K562 (cell line): Measurements from ENCODE around the gene CENPX. TPM values are rescaled to one million over a fixed set of nuclear protein-coding genes. Genes with fewer than 3 reads are reported as not detected.

Experiments used
- ATAC-seq: fragments of 200-7000 bp; cut with Tn5 transposase; 3 replicates; pipeline ENCODE4 v1.9.1; 2020; ENCODE audit warnings: moderate library complexity
- BruUV-seq: library from RNA; stranded (reverse); fragments of 400-500 nt; replicated peaks from 2 replicates; lab custom pipeline; 2021; lab: Mats Ljungman, UMichigan
- CTCF ChIA-PET: fragments of 300-600 bp; formaldehyde crosslinking; extraction: SDS; loops from one replicate; lab custom pipeline; 2021; ENCODE audit warnings: low intra/inter-chr PET ratio; lab: Yijun Ruan, JAX
- POLR2A ChIA-PET: fragments of 300-600, 350-650 bp; sonication (Branson Sonifier 250); formaldehyde crosslinking; extraction: SDS; loops from one replicate; lab custom pipeline; 2021; ENCODE audit warnings: antibody characterized with exemption, inconsistent platforms; lab: Yijun Ruan, JAX
- DNase-seq, 4 experiments: peaks; one replicate each; pipeline versions ENCODE4 v3.0.0 to v3.0.0-alpha.2; 2011 to 2018; ENCODE audit warnings: low spot score in 3 of 4, mixed read lengths in 3 of 4; ENCODE audit errors: extremely low read depth in 1 of 4
- FAIRE-seq: peaks from 2 replicates; lab custom pipeline; 2011; peaks lifted over from hg19 to GRCh38; lab: Jason Lieb, UNC
- H2AFZ ChIP-seq: 2 replicates; pipeline ENCODE4 v1.6.0; 2011; ENCODE audit warnings: low read depth, low read length, control low read depth, inconsistent platforms
- H3K27ac ChIP-seq: fragments of 200-600 bp; 3 replicates; pipeline ENCODE4 v1.8.0; 2011; ENCODE audit warnings: low read depth, mild to moderate bottlenecking, control low read depth, inconsistent platforms, low read length, moderate library complexity, mixed read lengths; ENCODE audit errors: extremely low read depth
- H3K27me3 ChIP-seq, 2 experiments: fragments of 300-600 bp in 1 of 2; 2 replicates in 1 of 2; 3 replicates in 1 of 2; pipeline versions ENCODE4 v1.6.0 to v1.8.0; 2011; ENCODE audit warnings: inconsistent platforms in 2 of 2, low read length in 2 of 2, mild to moderate bottlenecking in 1 of 2, mixed read lengths in 1 of 2, moderate library complexity in 1 of 2; ENCODE audit not compliant: control insufficient read depth in 2 of 2, insufficient read depth in 2 of 2
- H3K36me3 ChIP-seq: fragments of 300-600 bp; 3 replicates; pipeline ENCODE4 v1.8.0; 2011; ENCODE audit warnings: mild to moderate bottlenecking, low read length, inconsistent platforms; ENCODE audit not compliant: control insufficient read depth, insufficient read depth
- H3K4me1 ChIP-seq, 2 experiments: fragments of 200-600 bp in 1 of 2; replicated peaks in 1 of 2; 2 replicates in 1 of 2; 3 replicates in 1 of 2; pipeline versions ENCODE4 v1.5.1 to v1.8.0; 2011; ENCODE audit warnings: inconsistent platforms in 2 of 2, low read length in 2 of 2, mild to moderate bottlenecking in 1 of 2, mixed read lengths in 1 of 2, moderate library complexity in 1 of 2; ENCODE audit not compliant: control insufficient read depth in 2 of 2, insufficient read depth in 2 of 2
- H3K4me2 ChIP-seq: 2 replicates; pipeline ENCODE4 v1.6.1; 2011; ENCODE audit warnings: low read length, control low read depth, inconsistent platforms, mixed read lengths; ENCODE audit not compliant: insufficient read depth
- H3K4me3 ChIP-seq: fragments of 200-600 bp; sonication (generic), shearing (Covaris generic); 2 replicates; pipeline ENCODE4 v1.5.1; 2016; ENCODE audit warnings: control low read depth, inconsistent platforms
- H3K79me2 ChIP-seq: fragments of 200-600 bp; 3 replicates; pipeline ENCODE4 v1.8.0; 2011; ENCODE audit warnings: low read length, inconsistent platforms; ENCODE audit not compliant: control insufficient read depth, insufficient read depth
- H3K9ac ChIP-seq, 2 experiments: 2 replicates each; pipeline versions ENCODE4 v1.6.0 to v1.6.1; 2011; ENCODE audit warnings: low read depth in 2 of 2, low read length in 2 of 2, control low read depth in 1 of 2, inconsistent platforms in 1 of 2, mild to moderate bottlenecking in 1 of 2, mixed read lengths in 1 of 2; ENCODE audit not compliant: insufficient read depth in 1 of 2
- H3K9me1 ChIP-seq: one replicate; pipeline ENCODE4 v1.6.0; 2011; ENCODE audit warnings: inconsistent platforms, mild to moderate bottlenecking, low read length, moderate library complexity; ENCODE audit not compliant: control insufficient read depth, insufficient read depth
- H3K9me3 ChIP-seq: replicated peaks from 2 replicates; pipeline ENCODE4 v1.5.1; 2011; ENCODE audit warnings: low read depth, low read length, inconsistent platforms; ENCODE audit not compliant: control insufficient read depth, insufficient read depth
- H4K20me1 ChIP-seq: replicated peaks from 2 replicates; pipeline ENCODE4 v1.6.1; 2011; ENCODE audit warnings: low read length, inconsistent platforms, mixed read lengths; ENCODE audit not compliant: control insufficient read depth, insufficient read depth
- HDAC8 ChIP-seq: fragments of 450-650 bp; IDR thresholded peaks from 2 replicates; pipeline ENCODE4 v1.6.1; 2016; ENCODE audit warnings: mild to moderate bottlenecking, missing genetic modification characterization, moderate library complexity, missing compliant biosample characterization
- HOXB6 ChIP-seq: fragments of 250-450 bp; sonication (Bioruptor Pico); IDR thresholded peaks from 2 replicates; pipeline ENCODE4 v1.5.1; 2022; ENCODE audit warnings: mild to moderate bottlenecking, borderline replicate concordance
- NR2F6 ChIP-seq: fragments of 450-650 bp; formaldehyde crosslinking; IDR thresholded peaks from 2 replicates; pipeline ENCODE4 v1.4.0; 2020; ENCODE audit warnings: mild to moderate bottlenecking
- ZNF76 ChIP-seq: fragments of 250-450 bp; sonication (Bioruptor Pico); IDR thresholded peaks from 2 replicates; pipeline ENCODE4 v1.4.0; 2020; ENCODE audit warnings: mild to moderate bottlenecking, moderate library complexity, borderline replicate concordance
- WGBS: fragments of 100-300 bp; shearing (Covaris generic); methylation state at CpG from one replicate; pipeline ENCODE4 v1.1.6; 2016; ENCODE audit warnings: low coverage, mixed read lengths; ENCODE audit not compliant: insufficient coverage; ENCODE audit errors: missing lambda C conversion rate; 5-methylcytosine and 5-hydroxymethylcytosine counted together
- in situ Hi-C: fragments of 300-500 bp; cut with MboI; formaldehyde crosslinking; loops from 4 replicates; pipeline ENCODE4 v1.15.0; 2018; ENCODE audit warnings: inconsistent platforms, mixed read lengths
- intact Hi-C: fragments of 100-400 bp; cut with micrococcal nuclease; formaldehyde crosslinking; loops from 2 replicates; pipeline ENCODE4 v1.14.2; 2022
- polyA plus RNA-seq, 8 experiments: library from polyadenylated mRNA; depleted of rRNA in 4 of 8; stranded (reverse) in 5 of 8; unstranded in 3 of 8; fragments of >200 nt; fragmentation: Nextera tagmentation in 2 of 8; fragmentation: Illumina TruSeq in 1 of 8; extraction: Ambion mirVana in 2 of 8; extraction: Trizol in 1 of 8; gene quantifications; 2 replicates each; pipeline versions ENCODE4 v1.2.1 to v1.2.3, GENCODE V29; 2011 to 2014; ENCODE audit warnings: inconsistent platforms in 1 of 8, missing spikeins in 1 of 8
- total RNA-seq, 7 experiments: library from RNA; depleted of rRNA in 6 of 7; stranded (reverse); fragments of >200 nt in 6 of 7; fragmentation: Illumina TruSeq in 2 of 7; extraction: Trizol in 2 of 7; gene quantifications; 2 replicates each; pipeline versions ENCODE4 v1.2.1 to v1.2.3, GENCODE V29; 2011 to 2021; ENCODE audit warnings: low replicate concordance in 1 of 7
- TF ChIP-seq, protein P1 (sequence below): fragments of 250-450 bp; sonication (Bioruptor Pico); IDR thresholded peaks from 2 replicates; pipeline ENCODE4 v1.4.0; 2020; ENCODE audit warnings: mild to moderate bottlenecking, moderate library complexity

The CENPX gene
- total and polyA plus RNA-seq, 9 of the 15 experiments (the other 6 are each of a cell fraction or from before 2014, with no cell fraction given), result 32.7 to 352 (median 127) TPM

DNA sequence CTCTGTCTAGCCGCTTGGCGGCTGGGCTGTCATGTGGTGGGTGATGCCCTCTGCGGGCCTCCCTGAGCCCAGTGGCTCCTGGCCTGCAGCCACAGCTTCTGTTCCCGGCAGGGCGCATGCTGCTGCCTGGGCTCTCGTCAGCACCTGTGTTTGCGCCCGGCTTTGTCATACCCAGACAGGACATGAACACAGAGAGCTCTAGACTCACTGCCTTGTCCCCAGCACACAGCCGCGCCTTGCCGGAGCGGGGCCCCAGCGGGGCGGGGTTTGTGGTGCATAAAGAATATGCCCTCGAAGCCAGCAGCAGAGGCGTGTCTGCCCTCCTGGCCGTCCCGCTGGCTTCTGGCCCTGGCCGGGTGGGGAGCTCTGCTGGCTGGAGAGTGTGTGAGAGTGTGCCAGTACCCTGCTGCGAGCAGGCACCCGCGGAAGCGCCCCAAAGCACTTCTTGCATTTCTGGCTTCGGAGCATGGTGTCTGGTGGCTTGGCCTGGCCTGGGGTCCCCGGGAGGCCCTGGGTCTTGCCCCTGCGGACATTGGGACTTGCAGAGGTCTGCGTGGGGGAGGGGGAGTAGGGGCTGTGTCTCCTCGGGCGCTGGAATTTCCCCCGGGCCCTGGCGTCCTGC is 30.9 kb downstream of the CENPX start:
- H3K4me3 ChIP-seq, result no peak overlapping the region
- CTCF ChIA-PET, result no interaction called here
- intact Hi-C loops (no loop called here), in situ Hi-C loops (no loop called here)
- H4K20me1 ChIP-seq, result no peaks in the 10 kb centered on the region
- DNase-seq, result no peak
- no peak overlapping the region for H2AFZ ChIP-seq
- POLR2A ChIA-PET, result no interaction called here
- no peak for ATAC-seq
- H3K4me1 ChIP-seq, result peaks cover 0 to 57% of the 10 kb centered on the region in 2 experiments; a peak in 2 of 5 replicates
- FAIRE-seq, result no peak
- no peaks in the 10 kb centered on the region for H3K27me3 ChIP-seq
- H3K4me2 ChIP-seq, result no peak overlapping the region
- H3K9ac ChIP-seq, result peak overlapping the region in 1 of 2 experiments; percentile 79; a peak in 1 of 4 replicates
- no TSS peak for BruUV-seq
- no peak for TF ChIP-seq HDAC8 (tag)
- H3K36me3 ChIP-seq, result peaks cover 6% of the 10 kb centered on the region; the same call in 1 of the 3 replicates
- WGBS, result 88% methylated on average over 30 of the region's 31 CpGs
- no peaks in the 10 kb centered on the region for H3K79me2 ChIP-seq
- H3K9me3 ChIP-seq, result no peaks in the 10 kb centered on the region
- no peak overlapping the region for H3K27ac ChIP-seq
- peaks cover 3% of the 10 kb centered on the region for H3K9me1 ChIP-seq

DNA sequence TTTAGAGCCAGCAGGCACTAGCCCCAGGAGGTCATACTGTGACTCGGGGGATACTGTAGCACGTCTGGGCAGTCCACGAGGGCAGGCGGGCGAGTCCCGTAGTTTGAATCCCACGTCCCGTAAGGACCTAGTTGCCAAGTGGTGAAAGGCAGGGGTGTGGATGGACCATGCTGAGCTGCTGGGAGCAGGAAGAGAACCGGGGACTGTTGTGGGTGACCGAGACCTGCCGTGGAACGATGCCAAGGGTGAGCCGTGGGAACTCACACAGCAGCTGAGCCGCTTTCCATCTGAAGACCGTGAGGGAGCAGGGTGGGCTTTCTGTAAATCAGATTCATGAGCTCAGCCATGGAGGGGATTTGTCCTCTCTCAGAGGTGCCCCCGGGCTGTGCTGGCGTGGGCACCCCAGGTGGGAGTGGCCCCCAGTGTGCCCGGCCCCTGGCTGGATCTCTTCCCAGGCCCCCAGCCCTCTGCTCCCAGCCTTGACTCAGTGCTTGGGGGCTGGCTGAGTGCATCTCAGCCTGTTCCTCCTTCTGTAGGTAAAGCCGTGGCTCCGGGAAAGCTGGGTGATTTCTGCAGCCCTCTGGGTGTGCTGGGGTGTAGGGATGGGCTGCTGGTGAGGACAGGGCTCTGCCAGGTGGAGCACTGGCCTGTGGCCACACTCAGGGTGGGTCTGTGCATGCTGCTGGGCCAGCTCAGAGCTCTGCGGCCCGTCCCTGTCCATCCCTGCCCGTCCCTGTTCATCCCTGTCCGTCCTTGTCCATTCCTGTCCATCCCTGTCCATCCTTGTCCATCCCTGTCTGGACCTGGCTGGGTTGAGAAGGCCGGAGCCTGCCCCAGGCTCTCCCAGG is 31.6 kb downstream of the CENPX start:
- H3K27ac ChIP-seq, result no peak overlapping the region

More for the DNA sequence above, 31.6 kb downstream of the CENPX start:
- TF ChIP-seq, protein P1, sequence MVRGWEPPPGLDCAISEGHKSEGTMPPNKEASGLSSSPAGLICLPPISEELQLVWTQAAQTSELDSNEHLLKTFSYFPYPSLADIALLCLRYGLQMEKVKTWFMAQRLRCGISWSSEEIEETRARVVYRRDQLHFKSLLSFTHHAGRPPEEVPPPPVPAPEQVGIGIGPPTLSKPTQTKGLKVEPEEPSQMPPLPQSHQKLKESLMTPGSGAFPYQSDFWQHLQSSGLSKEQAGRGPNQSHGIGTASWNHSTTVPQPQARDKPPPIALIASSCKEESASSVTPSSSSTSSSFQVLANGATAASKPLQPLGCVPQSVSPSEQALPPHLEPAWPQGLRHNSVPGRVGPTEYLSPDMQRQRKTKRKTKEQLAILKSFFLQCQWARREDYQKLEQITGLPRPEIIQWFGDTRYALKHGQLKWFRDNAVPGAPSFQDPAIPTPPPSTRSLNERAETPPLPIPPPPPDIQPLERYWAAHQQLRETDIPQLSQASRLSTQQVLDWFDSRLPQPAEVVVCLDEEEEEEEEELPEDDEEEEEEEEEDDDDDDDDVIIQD (CRISPR knock-in tag), result no peak
- TF ChIP-seq HOXB6 (CRISPR knock-in tag) (no peak), ZNF76 (CRISPR knock-in tag) (no peak), NR2F6 (no peak)
- no peaks in the 10 kb centered on the region for H3K27me3 ChIP-seq
- H3K4me1 ChIP-seq, result peaks cover 0 to 52% of the 10 kb centered on the region in 2 experiments; a peak in 2 of 5 replicates
- no TSS peak for BruUV-seq
- no peak overlapping the region for H2AFZ ChIP-seq
- no peak overlapping the region for H3K4me2 ChIP-seq
- ChIA-PET POLR2A (interaction anchor here (0.6 to 1.3 kb wide), 3 partner anchors 9 to 37 kb away, joined by 3 read pairs; partner anchors contain the start of genes CENPX and LRRC45), CTCF (no interaction called here)
- DNase-seq (no peak), FAIRE-seq (no peak), ATAC-seq (no peak)
- H3K9ac ChIP-seq, result peak overlapping the region in 1 of 2 experiments; percentile 79; a peak in 1 of 4 replicates
- peaks cover 9% of the 10 kb centered on the region; the same call in 1 of the 3 replicates for H3K36me3 ChIP-seq
- intact Hi-C loops, result no loop called here
- no peaks in the 10 kb centered on the region for H3K9me3 ChIP-seq
- in situ Hi-C loops, result no loop called here
- H3K79me2 ChIP-seq, result no peaks in the 10 kb centered on the region
- no peak overlapping the region for H3K4me3 ChIP-seq
- no peaks in the 10 kb centered on the region for H4K20me1 ChIP-seq
- peaks cover 3% of the 10 kb centered on the region for H3K9me1 ChIP-seq
- 92% methylated on average over 25 of the region's 25 CpGs for WGBS
